ENCODE results near the gene PUSL1.

GRCh38 chr1:1334835-1335234 lies 26.4 kb downstream of the PUSL1 start:
- TF ChIP-seq CTCF (IDR thresholded peaks at IDR 0.05), result no peak
- TF ChIP-seq POLR2A (IDR thresholded peaks at IDR 0.05), result no peak
